ENCODE measurements around the gene BRD2.

The BRD2 gene

DNA sequence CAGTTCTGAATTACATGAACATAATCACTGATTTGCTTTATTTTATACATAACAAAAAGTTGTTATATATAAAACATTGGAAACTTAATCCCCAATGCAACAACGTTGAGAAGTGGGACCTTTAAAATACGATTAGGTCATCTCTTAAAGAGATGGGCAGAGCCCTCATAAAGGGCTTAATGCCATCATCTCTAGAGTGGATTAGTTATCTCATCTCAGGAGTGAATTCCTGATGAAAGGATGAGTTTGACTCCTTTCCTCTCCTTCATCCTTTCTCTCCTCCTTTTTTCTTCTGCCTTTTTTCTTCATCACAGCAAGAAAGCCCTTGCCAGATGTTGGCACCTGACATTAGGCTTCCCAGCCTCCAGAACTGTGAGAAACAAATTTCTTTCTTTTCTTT is 27.1 kb downstream of the BRD2 start:
- Histone ChIP-seq H3K9ac (ENCODE audit: low read length) (no peak overlapping the region), H3K36me3 (ENCODE audit: control insufficient read depth, insufficient read depth, low read length) (no peaks in the 10 kb centered on the region), H3K4me1 (ENCODE audit: control insufficient read depth, insufficient read depth, low read length) (no peaks in the 10 kb centered on the region), H3K4me3 (ENCODE audit: low read length) (no peak overlapping the region), H3K27me3 (ENCODE audit: control insufficient read depth, insufficient read depth, low read length) (no peaks in the 10 kb centered on the region), H3K27ac (ENCODE audit: low read depth, low read length) (no peak overlapping the region)

DNA sequence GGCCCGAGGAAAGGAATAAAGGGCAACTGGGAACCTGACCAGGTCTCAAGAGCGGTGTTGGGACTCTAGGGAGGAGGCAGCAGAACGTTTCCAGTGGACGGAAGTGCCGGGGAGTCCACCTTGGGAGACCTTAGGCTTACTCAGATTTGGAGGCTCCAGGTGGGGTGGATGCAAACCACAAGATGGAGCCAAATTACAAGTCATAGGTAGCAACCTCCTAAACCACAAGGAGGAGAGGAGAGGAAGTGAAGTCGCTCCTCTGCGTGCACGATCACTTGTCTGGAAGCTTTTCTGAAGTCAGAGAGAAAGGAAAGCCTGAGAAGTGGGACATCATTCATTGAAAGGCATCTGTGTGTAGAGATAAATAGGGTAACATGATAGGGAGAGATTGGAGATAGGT is 31.7 kb downstream of the BRD2 start:
- H3K27me3 ChIP-seq (ENCODE audit: control insufficient read depth, insufficient read depth, low read length), result no peaks in the 10 kb centered on the region
- no peaks in the 10 kb centered on the region for H3K36me3 ChIP-seq (ENCODE audit: control insufficient read depth, insufficient read depth, low read length)
- H3K4me1 ChIP-seq (ENCODE audit: control insufficient read depth, insufficient read depth, low read length), result no peaks in the 10 kb centered on the region
- no peak overlapping the region for H3K4me3 ChIP-seq (ENCODE audit: low read length)
- no peak overlapping the region for H3K27ac ChIP-seq (ENCODE audit: low read depth, low read length)
- no peak overlapping the region for H3K9ac ChIP-seq (ENCODE audit: low read length)

DNA sequence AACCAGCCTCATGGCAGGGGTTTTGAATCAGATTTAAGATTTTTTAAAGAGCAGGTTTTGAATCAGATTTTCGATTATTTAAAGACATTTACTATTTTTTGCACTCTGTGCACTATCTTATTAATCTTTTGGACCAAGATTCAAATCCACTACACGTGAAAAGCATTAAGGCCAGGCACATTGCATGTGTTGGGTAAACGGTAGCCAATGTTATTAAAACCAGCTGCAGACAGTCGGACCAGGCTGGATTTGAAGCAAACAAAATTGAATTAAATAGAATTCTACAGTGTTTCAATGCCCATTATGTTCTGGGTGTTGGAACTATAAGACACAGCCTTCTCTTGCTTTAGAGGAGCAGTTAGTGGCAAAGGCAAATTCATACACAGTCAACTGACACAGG is 33.3 kb downstream of the BRD2 start:
- no peaks in the 10 kb centered on the region for H3K27me3 ChIP-seq (ENCODE audit: control insufficient read depth, insufficient read depth, low read length)
- H3K4me3 ChIP-seq (ENCODE audit: low read length), result no peak overlapping the region
- H3K36me3 ChIP-seq (ENCODE audit: control insufficient read depth, insufficient read depth, low read length), result no peaks in the 10 kb centered on the region

DNA sequence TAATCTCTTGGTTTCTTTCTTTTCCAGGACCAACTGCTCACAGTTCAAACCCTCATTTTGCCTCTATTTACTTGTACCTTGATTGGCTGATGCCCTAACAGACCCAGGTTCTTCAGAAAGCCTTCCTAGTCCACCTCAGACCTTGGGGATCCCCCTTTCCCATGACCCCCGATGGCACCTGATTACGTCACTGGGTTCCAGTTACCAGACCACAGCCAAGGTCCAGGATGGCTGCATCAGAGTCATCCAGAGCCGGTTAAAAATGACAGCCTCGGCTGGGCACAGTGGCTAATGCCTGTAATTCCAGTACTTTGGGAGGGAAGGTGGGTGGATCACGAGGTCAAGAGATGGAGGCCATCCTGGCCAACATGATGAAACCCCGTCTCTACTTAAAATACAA is 36.5 kb downstream of the BRD2 start:
- Histone ChIP-seq H3K27ac (ENCODE audit: low read depth, low read length) (no peak overlapping the region), H3K27me3 (ENCODE audit: control insufficient read depth, insufficient read depth, low read length) (no peaks in the 10 kb centered on the region), H3K4me1 (ENCODE audit: control insufficient read depth, insufficient read depth, low read length) (no peaks in the 10 kb centered on the region), H3K9ac (ENCODE audit: low read length) (no peak overlapping the region), H3K4me3 (ENCODE audit: low read length) (no peak overlapping the region), H3K36me3 (ENCODE audit: control insufficient read depth, insufficient read depth, low read length) (no peaks in the 10 kb centered on the region)

More for the DNA sequence above, 33.3 kb downstream of the BRD2 start:
- H3K4me1 ChIP-seq (ENCODE audit: control insufficient read depth, insufficient read depth, low read length), result no peaks in the 10 kb centered on the region
- H3K27ac ChIP-seq (ENCODE audit: low read depth, low read length), result no peak overlapping the region
- no peak overlapping the region for H3K9ac ChIP-seq (ENCODE audit: low read length)

DNA sequence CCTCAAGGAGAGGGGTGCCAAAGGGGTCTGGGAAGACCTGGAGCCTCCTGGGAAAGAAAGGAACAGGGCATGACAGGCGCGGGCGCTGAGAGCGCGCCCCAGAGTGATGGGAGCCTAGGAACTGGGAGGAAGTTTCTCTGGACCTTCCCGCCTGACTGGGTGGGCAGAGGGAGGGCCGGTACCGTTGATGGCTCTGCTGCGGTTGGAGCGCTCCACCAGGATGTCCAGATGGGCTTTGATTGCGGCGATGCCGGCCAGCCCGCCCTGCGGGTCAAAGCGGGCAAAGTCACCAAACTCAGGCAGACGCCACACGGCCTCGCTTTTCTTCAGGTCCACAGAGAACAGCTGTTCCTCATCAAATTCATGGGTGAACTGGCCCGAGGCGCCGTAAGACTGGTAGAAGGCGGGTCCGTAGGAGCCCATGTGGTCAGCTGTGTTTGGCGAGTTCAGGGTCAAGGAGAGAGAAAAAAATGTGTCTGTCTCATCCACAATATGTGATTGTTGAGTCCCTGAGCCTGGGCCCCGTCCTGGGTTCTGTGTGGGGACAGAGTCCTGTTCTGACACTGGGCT is 39.5 kb downstream of the BRD2 start:
- no peak overlapping the region for H3K4me3 ChIP-seq (ENCODE audit: low read length)
- H3K27ac ChIP-seq (ENCODE audit: low read depth, low read length), result no peak overlapping the region
- no peak overlapping the region for H3K9ac ChIP-seq (ENCODE audit: low read length)
- no peaks in the 10 kb centered on the region for H3K36me3 ChIP-seq (ENCODE audit: control insufficient read depth, insufficient read depth, low read length)
- H3K27me3 ChIP-seq (ENCODE audit: control insufficient read depth, insufficient read depth, low read length), result no peaks in the 10 kb centered on the region
- H3K4me1 ChIP-seq (ENCODE audit: control insufficient read depth, insufficient read depth, low read length), result no peaks in the 10 kb centered on the region

DNA sequence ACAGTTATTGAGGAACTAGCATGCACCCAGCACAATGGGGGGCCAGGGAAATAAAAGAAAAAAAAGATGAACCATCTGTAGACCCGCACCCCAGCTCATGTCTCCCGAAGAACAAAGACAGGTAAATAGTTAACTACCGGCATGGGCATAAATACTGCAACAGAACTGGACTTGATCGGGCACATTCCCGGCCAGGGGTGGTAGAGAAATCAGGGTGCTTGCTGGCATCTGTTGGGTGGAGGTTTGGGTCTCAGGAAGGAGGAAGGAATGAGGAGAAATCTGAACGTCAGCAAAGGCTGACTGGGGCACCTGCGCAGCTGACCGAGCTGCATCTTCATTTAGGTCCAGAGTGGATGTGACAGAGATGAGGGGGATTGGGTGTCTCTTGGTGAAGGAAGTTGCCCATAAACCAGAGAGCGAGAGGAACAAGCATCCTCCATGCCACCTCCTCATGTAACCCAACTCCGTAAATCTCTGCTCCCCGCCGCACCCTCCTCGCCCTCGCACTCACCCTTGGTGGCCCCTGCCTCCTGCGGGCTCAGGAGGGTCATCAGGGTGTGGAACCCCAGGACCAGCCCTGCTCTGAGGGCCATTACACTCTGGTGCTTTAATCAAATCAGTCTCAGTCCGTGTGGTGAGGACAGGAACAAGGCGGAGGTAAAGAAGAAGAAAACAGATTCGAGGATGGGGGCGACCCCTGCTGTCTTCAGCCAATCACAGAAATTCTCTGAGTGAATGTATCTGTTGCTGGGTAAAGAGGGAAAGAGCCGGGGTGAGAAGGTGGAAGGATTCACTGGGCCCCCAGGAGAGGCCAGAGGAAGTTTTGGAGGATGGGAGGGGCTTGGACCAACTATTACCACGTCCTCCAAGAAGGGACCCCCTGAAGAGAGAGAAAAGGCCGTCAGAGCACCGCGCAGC is 40.8 kb downstream of the BRD2 start, which contains the start of gene HLA-DOA:
TSS of gene HLA-DOA (minus strand) at position 648 of the 918 bp plus-strand sequence.
- Histone ChIP-seq H3K9ac (ENCODE audit: low read length) (peak within 1 kb of the TSS; percentile 49), H3K36me3 (ENCODE audit: control insufficient read depth, insufficient read depth, low read length) (no peaks in the 10 kb centered on the region), H3K4me1 (ENCODE audit: control insufficient read depth, insufficient read depth, low read length) (no peaks in the 10 kb centered on the region), H3K4me3 (ENCODE audit: low read length) (peak within 1 kb of the TSS; percentile 50), H3K27me3 (ENCODE audit: control insufficient read depth, insufficient read depth, low read length) (no peaks in the 10 kb centered on the region), H3K27ac (ENCODE audit: low read depth, low read length) (no peak within 1 kb of the TSS)

DNA sequence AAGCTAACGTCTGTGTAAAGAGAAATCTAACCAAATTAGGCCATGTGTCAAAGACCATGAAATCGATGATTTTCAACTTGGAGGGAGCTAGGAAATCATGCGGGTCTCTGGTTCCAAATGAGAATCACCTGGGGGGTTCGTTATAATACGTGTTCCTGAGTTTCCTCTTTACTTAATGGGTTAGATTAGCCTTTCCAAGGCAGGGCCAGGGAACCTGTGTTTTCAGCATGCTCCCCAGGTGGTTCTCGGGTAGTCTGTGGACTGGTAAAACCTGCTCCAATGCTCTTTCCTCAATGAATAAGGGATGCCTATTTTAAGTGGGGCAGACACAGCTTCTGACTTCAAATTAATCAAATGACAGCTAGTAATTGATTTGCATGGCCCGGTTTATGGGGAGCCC is 42.0 kb downstream of the BRD2 start:
- no peak overlapping the region for H3K4me3 ChIP-seq (ENCODE audit: low read length)
- no peaks in the 10 kb centered on the region for H3K36me3 ChIP-seq (ENCODE audit: control insufficient read depth, insufficient read depth, low read length)
- peaks cover 2% of the 10 kb centered on the region for H3K4me1 ChIP-seq (ENCODE audit: control insufficient read depth, insufficient read depth, low read length)
- no peaks in the 10 kb centered on the region for H3K27me3 ChIP-seq (ENCODE audit: control insufficient read depth, insufficient read depth, low read length)
- no peak overlapping the region for H3K27ac ChIP-seq (ENCODE audit: low read depth, low read length)
- H3K9ac ChIP-seq (ENCODE audit: low read length), result no peak overlapping the region

DNA sequence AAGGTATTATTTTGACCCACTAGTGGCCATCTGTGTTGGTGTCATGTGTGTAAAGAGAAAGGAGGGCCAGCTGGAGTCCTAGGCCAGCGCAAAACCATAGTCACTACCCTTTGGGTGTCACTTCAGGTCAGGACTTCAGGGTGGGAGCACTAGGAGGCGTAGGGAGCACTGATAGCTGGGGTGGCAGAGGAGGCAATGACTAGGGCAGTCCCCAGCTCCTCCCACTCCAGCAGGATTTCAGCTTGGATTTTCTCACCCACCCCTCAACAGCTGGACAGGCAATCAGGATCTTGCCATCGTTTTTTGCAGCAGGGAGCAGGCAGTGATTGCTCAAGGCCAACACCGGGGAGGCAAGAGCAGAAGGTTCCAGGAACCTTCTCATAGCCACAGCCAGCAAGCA is 45.2 kb downstream of the BRD2 start:
- H3K4me1 ChIP-seq (ENCODE audit: control insufficient read depth, insufficient read depth, low read length), result peaks cover 2% of the 10 kb centered on the region

DNA sequence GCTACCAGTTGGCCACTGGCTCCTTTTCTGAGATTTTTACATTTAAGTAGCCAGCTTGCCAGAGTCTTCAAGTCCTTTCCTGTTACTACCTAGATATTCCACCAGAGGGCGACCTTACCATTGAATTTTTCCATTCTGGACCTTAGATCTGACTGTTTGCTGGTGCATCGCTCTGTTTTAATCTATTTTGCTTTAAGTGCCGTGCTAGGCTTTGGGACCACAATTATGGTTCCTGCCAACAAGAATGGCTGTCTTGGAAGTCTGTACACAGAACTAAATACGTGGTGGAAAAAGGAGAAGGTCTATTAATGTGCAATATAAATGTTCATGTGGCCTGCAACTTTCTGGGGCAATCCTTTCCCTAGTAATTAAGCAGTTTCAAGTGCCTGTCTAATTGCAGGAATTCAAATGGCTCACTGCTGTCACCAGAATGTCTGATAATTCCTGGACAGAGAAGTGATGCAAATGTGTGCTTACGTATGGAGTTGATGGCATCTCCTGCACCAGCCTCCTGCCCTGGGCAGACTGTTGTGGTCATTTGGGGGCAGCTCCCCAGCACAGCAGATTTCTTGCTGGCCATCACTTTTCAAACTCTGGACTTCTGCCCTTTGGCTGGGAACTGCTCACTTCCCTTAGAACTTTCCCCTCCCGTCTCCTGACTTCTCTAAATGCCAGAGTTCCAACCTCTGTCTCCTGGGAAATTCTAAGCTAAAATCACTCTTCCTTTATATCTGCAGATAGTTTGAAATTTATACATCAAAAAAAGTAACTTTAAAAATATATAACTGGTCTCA is 46.6 kb downstream of the BRD2 start:
- no peak overlapping the region for H3K9ac ChIP-seq (ENCODE audit: low read length)
- H3K4me1 ChIP-seq (ENCODE audit: control insufficient read depth, insufficient read depth, low read length), result peaks cover 4% of the 10 kb centered on the region
- no peak overlapping the region for H3K4me3 ChIP-seq (ENCODE audit: low read length)
- no peaks in the 10 kb centered on the region for H3K36me3 ChIP-seq (ENCODE audit: control insufficient read depth, insufficient read depth, low read length)
- no peak overlapping the region for H3K27ac ChIP-seq (ENCODE audit: low read depth, low read length)
- no peaks in the 10 kb centered on the region for H3K27me3 ChIP-seq (ENCODE audit: control insufficient read depth, insufficient read depth, low read length)

More for the DNA sequence above, 45.2 kb downstream of the BRD2 start:
- Histone ChIP-seq H3K36me3 (ENCODE audit: control insufficient read depth, insufficient read depth, low read length) (no peaks in the 10 kb centered on the region), H3K4me3 (ENCODE audit: low read length) (no peak overlapping the region), H3K9ac (ENCODE audit: low read length) (no peak overlapping the region), H3K27ac (ENCODE audit: low read depth, low read length) (no peak overlapping the region), H3K27me3 (ENCODE audit: control insufficient read depth, insufficient read depth, low read length) (no peaks in the 10 kb centered on the region)

DNA sequence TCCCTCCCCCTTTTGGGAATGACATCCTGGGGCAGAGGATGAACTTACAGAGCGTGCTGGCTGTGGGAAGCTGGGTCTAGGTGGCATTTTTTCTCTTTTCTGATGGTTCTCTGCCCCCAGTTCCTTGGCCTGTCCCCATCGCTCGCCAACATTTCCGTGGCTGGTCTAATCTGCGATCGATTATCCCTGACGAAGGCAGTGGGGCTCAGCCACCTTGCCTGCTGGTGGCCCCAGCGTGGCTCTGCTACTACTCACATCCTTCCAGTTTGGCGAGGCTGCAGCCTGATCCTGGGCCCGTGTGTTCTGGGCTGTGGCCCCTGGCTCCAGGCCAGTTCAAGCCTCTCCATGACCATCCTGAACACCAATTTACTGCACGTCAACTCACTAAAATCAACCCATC is 47.4 kb downstream of the BRD2 start:
- Histone ChIP-seq H3K4me3 (ENCODE audit: low read length) (no peak overlapping the region), H3K36me3 (ENCODE audit: control insufficient read depth, insufficient read depth, low read length) (no peaks in the 10 kb centered on the region), H3K4me1 (ENCODE audit: control insufficient read depth, insufficient read depth, low read length) (peaks cover 4% of the 10 kb centered on the region), H3K27me3 (ENCODE audit: control insufficient read depth, insufficient read depth, low read length) (no peaks in the 10 kb centered on the region), H3K27ac (ENCODE audit: low read depth, low read length) (no peak overlapping the region), H3K9ac (ENCODE audit: low read length) (no peak overlapping the region)

DNA sequence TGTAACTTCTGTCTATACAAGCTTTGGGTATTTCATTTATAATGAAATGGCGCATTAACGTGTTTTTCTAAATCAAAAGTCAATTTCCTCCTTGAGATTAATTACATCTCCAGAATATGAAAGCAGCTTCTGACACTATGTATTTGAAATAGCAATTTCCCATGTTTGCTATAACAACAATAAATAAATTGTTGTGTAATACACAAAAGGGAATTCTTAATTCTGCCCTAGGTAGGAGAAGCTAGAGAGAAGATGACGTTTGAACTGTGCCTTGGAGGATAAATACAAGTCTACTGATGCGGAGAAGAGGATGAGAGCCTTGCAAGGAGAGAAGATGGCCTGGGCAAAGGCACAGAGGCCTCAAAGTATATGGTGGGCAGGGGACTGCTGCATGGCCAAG is 48.6 kb downstream of the BRD2 start:
- H3K27ac ChIP-seq (ENCODE audit: low read depth, low read length), result no peak overlapping the region
- H3K36me3 ChIP-seq (ENCODE audit: control insufficient read depth, insufficient read depth, low read length), result no peaks in the 10 kb centered on the region
- peaks cover 4% of the 10 kb centered on the region for H3K4me1 ChIP-seq (ENCODE audit: control insufficient read depth, insufficient read depth, low read length)
- no peaks in the 10 kb centered on the region for H3K27me3 ChIP-seq (ENCODE audit: control insufficient read depth, insufficient read depth, low read length)
- H3K9ac ChIP-seq (ENCODE audit: low read length), result no peak overlapping the region
- H3K4me3 ChIP-seq (ENCODE audit: low read length), result no peak overlapping the region

DNA sequence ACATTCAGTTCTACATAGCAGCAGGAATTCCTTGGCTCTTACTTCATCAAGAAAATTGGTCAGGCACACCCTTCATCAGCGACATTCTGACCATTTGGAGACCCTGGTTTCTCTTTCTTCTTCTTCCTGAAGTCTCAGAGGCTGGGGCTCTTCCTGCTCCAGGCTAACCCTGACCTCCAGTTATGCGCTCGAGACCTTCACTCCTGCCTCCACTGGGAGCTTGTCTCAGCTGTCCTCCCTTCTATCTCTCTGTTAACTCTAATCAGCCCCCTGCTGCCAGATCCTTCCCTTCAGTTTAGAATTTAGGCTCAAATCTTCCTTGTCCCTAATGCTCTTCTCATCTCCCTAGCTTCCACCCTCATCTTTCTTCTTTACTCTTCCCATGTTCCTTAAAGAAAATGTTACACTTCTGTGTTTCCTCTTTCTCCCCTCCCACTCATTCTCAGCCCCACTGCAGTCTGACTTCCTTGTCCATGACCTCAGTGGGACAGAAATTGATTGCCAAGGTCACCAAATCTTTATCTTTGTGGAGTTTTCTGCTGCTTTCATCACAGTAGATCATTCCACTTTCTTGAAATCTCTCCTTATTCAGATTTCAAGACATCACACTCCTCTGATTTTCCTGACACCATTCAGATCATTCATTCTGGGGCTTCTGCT is 49.4 kb downstream of the BRD2 start:
- Histone ChIP-seq H3K4me3 (ENCODE audit: low read length) (no peak overlapping the region), H3K9ac (ENCODE audit: low read length) (no peak overlapping the region), H3K27me3 (ENCODE audit: control insufficient read depth, insufficient read depth, low read length) (no peaks in the 10 kb centered on the region), H3K4me1 (ENCODE audit: control insufficient read depth, insufficient read depth, low read length) (peaks cover 4% of the 10 kb centered on the region), H3K36me3 (ENCODE audit: control insufficient read depth, insufficient read depth, low read length) (no peaks in the 10 kb centered on the region), H3K27ac (ENCODE audit: low read depth, low read length) (no peak overlapping the region)
